GM11168 (cell line): ENCODE data around the gene MBOAT1.

Source experiments
- in situ Hi-C: fragments of 300-500 bp; cut with MboI; formaldehyde crosslinking; loops from one replicate; pipeline ENCODE4 v1.12.0; 2022; ENCODE audit warnings: low sequenced_read_pairs; ENCODE audit not compliant: unreplicated experiment

Gene MBOAT1

DNA sequence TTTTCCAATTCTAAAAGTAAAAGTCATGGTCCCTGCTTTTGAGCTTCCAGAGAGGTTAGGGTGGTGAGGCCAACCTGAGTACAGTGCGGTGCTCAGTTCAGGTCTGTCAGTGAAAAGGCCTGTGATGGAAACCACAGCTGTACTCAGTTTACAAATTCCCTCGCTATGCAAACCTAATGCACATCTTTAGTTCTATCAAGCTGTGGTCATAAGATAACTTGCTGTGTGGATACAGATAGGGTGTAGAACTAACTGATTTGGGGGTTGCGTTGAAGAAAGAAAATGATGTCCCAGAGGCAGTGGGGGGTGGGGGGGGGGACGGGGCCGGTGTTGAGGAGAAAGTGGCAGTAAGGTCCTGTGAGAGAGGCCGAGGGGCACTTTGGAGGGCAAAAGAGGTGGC lies 22.8 kb upstream of the MBOAT1 start:
- in situ Hi-C loops = no loop called here

DNA sequence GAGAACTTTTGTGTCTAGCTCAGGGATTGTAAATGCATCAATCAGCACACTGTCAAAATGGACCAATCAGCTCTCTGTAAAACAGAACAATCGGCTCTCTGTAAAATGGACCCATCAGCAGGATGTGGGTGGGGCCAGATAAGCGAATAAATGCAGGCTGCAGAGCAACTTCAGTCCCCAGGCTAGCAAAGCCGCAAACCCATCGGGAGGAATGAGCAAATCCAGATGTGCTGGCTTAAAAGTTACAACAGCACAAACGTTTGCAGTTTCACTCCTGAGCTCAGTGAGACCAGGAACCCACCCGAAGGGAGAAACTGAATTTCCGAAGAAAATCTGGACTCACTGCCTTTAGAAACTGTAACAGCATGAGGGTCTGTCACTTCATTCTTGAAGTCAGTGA lies 21.9 kb upstream of the MBOAT1 start:
- in situ Hi-C loops = no loop called here

DNA sequence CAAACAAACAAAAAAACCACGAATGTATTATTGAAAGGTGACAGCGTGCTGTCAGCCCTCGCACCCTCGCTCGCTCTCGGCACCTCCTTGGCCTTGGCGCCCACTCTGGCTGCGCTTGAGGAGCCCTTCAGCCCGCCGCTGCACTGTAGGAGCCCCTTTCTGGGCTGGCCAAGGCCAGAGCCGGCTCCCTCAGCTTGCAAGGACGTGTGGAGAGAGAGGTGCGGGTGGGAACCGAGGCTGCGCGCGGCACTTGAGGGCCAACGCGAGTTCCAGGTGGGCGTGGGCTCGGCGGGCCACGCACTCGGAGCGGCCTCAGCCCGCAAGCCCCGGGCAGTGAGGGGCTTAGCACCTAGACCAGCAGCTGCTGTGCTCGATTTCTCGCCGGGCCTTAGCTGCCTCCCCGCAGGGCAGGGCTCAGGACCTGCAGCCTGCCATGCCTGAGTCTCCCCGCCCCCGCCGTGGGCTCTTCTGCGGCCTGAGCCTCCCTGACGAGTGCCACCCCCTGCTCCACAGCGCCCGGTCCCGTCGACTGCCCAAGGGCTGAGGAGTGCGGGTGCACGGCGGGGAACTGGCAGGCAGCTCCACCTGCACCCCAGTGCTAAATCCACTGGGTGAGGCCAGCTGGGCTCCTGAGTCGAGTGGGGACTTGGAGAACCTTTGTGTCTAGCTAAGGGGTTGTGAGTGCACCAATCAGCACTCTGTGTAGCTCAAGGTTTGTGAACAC lies 20.9 kb upstream of the MBOAT1 start:
- in situ Hi-C loops = no loop called here

DNA sequence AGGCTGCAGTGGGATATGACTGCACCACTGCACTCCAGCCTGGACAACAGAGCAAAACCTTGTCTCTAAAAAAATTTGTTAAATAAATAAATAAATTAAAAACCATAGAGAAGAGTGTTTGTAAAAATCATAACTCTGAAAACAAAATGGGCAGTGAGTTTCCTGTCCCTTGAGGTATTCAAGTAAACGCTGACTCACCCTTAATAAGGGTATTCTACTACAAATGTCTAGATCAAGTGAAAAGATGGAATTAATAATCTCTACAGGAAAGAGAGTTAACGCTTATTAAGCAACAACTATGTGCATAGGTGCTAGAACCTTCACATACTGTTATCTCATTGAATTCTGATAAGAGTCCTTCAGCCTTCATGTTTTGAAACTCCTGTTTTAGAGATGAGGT lies 19.9 kb upstream of the MBOAT1 start:
- in situ Hi-C loops = no loop called here

DNA sequence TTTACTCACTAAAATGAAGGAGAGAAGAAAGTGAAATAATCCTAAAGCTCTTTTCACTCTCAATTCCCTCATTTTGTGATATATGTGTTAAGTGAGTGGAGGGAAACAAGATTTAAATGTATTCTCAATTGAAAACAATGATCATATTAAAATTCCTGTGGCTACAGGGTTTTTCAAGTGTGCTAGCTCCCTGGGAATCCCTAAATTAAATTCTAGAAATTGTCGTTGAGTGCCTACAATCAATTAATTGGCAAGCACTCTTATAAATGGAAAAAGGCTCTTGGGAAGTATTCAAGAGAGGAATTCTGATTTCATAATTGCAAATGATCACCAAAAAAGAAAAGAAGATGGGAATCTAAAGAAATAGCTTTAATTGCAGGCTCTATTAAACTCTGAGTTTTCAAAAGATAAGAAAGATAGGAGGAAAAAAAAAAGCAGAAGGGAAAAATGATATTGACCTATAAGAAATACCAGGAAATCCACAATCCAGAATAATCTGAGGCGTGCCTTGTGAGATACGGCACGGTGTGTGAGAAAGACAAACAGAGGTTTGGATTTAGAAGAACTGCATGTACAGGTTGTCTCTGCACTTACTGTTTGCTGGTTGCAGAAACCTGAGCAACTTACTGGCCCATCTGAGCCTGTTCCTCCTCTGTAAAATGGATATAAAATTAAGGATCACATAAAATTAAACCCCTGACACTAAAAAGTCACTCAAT lies 18.3 kb upstream of the MBOAT1 start:
- in situ Hi-C loops = no loop called here

DNA sequence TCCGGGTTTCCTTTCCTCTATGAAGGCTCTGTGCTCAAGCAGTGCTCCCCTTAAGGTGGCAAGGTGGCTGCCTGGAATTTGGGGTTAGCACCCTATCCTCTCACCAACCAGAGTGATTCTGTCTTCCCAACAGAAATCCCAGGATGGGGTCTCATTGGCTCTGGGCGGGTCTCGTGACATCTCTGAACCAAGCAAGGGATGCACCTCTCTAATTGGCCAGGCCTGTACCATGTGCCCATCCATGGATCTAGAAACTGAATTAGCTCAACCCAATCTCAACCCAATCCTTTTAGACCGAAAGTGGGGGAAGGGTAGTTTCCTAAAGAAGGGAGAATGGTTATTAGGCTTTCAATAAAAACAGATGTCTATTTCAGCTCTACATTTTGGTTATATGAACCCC lies 17.6 kb upstream of the MBOAT1 start:
- in situ Hi-C loops = no loop called here

DNA sequence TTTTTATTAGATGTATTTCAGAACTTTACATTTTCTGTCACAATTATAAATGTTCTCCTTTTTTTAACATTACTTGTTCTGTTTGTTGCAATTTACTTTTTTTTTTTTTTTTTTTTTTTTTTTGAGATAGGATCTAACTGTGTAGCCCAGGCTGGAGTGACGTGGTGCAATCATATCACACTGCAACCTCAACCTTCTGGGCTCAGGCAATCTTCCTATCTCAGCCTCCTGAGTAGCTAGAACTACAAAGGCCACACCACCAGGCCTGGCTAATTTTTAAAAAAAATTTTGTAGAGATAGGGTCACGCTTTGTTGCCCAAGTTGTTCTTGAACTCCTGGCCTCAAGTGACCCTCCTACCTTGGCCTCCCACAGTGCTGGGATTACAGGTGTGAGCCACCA lies 15.1 kb upstream of the MBOAT1 start:
- in situ Hi-C loops = no loop called here

DNA sequence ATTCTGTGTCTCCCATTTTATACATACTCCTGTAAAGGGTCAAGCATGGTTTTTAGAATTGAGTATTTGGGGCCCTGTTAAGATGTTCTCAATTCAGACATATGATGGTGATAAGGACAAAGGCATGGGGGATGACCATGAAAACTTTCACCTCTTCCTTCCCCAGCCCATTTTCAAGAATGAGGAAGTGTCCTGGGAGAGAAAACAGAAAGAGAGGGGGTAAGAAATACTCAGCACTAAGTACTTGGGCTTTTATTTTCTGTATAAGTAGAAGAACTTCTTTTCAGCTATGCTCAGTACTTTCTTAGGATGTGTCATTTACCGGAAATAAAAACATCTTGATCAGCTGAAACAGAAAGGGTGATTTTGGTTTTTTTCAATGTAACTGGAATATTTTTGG lies 10.9 kb upstream of the MBOAT1 start:
- in situ Hi-C loops = no loop called here

DNA sequence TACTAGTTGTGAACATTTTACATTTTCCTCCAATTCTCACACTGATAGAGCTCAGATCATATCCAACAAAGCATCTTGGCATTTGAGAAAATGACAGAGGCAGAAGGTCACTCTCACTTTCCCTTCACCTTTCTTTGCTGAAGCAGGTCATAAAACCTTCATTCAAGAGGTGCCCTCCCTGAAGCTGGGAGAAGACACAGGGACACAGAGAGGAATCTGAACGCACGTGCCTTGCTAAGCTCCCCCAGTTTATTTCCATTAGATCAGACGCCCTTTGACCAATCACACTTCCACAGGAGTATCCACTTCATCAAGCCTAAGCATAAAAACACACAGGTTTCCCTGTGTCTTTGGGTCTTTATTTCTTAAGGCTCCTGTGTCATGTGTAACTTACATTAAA lies 9.2 kb upstream of the MBOAT1 start:
- in situ Hi-C loops = no loop called here

DNA sequence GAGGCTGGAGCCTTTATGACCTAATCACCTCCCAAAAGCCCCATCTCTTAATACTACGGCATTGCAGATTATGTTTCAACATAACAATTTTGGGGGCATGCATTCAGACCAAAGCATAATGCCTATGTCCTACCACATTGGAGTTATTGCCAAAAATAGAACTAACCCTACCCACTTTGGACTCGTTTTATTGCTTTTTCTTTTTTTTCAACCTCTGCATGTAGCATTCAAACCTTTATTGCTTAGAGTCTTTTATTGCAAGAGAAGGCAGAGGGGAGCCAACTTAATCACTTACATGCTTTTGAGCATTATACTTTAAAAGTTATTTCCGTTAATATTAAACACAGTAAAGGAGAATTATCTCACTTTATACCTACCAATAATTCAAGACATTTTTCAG lies 8.1 kb upstream of the MBOAT1 start:
- in situ Hi-C loops = no loop called here

DNA sequence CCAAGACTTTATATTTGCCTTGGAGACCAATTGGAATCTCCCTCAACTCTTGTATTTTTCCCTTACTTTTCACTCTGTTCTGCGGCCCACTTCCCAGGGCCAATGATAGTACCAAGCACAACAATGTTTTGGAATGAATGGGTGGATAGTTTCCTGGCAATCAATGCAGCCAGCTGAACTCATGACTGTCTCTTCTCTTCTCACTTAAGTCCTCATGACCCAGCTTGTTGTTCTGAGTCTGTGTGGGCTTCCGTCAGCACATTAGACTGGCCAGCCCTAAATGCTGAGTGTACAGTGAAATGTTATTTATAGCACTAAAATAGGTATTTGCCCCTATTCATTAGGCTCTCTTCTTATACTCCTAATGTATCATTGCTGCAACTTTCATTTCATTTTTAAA lies 5.6 kb upstream of the MBOAT1 start:
- in situ Hi-C loops = no loop called here

DNA sequence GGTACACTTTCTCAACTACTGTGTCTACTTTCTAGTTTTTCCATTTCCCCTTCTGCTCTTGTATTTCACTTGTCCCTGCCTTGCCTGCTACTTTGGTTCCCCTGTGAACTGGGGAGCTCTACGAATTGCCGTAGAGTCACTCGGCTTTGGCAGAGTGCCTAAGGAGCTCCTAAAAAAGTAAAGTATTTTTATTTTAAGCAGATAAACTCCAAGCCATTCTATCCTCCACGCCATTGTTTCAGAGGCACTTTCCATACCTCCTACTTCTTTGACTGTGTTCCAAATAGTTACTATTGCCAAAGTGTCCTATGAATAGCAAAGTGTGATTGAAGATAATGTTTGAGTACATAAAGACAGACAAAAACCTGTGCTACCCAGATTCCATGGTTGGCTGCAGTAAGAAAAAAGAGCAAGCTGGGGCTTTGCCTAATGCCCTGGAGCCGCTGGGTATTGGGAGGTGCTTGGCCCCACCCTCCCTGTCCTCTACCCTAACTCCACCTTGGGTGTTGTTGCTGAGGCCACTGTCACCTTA lies 5.1 kb upstream of the MBOAT1 start:
- in situ Hi-C loops = no loop called here

DNA sequence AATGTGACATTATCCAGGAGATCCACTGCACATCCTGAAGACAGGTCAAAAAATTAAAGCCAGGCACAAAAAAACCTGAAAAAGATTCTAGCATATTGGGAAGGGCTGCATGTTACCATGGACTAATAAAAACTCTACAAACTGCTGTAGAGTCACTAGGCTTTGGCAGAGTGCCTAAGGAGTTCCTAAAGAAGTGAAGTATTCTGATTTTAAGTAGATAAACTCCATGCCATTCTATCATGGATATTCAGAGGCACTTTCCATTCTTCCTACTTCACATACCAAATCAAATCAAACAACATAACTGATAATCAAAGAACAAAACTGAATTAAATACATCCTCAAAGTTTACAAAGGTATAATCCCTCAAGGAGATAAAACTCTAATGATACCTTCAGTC lies 3.0 kb upstream of the MBOAT1 start:
- in situ Hi-C loops = no loop called here

DNA sequence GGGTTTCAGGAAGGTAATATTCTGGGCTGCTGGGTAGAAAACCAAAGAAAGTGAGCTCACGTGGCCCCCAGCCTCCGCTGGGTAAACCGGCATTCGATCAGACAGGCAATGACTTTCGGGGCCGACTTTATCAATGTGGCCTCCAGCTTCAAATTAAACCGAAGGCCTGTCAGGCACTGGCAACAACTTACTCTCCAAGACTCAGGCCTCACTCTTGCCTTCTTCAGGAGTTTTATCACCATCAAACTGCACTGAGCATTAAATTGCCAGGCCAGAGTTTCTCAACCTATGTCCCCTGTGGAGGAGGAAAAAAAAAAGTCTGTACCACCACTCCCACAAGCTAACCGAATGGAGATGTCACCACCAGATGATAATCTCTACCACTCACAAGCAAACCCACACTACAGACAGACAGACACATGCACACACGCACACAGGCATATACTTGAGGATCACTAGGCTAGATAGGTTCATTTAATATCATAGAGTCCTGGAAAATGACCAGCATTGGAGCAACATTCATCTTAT lies 1.1 kb upstream of the MBOAT1 start:
- in situ Hi-C loops = no loop called here

DNA sequence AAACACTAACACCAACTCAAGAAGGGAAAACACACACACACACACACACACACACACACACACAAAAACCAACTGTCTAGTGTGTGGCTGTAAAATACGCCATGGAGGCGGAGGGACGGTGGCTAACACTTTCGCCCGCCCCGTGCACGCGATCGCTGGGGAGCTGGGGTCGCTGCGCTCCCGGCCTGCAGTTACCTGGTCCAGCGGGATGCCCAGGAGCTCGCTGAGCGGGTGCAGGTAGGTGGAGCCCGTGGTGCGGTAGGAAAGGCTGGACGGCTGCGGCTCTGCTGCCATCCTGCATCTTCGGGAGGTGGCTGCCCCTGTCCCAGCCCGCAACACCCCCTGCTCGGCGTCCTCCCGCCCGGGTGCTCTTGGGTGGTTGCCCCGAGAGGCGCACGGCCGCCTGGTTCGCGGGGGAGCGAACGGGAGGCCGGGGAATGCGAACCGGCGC lies 303 bp downstream of the MBOAT1 start:
- in situ Hi-C loops = no loop called here

DNA sequence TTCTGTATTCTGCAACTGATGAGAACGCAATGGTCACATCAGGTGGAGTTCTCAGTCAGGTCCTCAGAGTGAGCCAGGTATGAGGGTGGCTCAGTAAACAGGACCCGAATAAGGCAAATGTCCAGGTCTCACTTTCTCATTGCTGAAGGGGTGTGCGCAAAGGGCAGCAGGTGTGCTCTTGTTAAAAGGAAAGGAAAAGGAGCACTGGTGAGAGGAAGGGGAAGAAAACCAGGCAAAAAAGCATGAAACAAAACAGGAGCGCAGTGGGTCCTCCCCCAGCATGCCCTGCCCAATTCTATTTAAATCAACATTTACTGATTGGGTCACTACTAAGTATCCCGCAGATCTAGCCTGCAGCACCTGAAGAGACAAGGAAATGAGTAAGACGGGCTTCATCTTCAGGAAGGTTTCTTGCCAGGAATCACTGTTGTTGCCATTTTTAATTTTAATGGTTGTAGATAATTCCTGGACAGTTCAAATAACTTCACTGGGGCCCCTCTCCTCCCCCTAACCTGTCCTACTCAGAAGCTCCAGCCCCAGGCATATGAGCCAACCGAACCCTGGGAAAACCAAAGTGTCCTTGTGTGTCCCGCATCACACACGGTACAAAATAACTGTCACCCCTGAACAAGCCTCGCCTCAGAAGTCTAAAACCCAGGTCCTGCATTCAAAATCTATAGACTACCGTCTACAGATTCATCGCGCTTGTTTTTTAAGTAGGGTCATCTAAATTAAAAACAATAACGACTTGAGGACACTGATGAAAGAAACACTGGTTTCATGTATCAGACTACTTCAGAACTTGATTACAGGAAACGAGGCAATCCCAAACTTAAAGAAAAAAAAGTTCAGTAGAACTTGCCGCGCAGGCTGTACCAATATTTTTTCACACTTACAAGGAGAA lies 980 bp downstream of the MBOAT1 start:
- in situ Hi-C loops = no loop called here

DNA sequence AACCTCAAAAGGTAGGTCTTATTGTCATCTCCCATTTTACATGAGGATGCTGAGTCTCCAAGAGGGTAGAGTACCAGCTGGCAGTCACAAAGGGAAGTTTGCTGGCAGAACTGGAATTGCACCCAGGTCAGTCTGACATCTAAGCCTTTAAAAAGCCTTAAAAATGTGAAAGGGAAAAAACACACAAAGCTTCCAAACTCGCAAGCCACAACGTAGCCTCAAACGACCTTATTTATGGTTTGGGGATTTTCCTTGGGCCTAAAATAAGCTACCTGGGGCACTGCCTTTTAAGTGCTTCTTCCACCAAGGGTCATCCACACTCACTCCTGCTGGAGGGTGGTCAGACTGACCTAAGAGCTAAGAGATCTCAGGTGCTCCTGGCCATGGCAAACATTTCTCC lies 2.1 kb downstream of the MBOAT1 start:
- in situ Hi-C loops = no loop called here

DNA sequence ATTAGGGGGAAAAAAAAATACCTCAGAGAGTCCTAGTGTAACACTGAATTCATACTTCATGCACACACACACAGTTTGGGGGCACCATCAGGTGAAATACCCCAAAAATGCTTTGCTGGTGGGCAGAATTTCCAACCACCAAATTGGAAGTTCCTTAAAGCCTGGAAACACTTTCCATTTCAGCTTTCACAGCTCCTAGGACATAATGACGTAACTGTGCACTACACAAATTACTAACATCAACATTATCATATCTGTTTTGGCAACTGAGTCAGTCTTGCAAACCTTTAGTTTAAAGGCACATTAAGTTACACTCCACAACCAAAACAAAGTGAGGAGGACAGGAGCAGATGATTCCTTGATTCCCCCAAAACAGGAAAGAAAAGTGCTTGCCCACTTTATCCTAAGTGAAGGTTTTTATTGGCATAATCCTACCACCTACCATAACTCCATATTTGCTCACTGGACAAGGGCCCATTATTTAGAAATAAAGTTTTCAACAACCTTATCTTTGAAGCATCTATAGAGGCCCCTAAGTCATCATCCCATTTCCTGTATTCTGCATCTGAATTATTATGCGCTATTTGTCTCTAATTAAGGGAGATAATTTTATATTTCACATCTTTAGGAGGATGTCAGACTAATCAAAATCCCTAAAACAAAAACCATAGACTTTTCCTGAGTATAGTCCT lies 3.4 kb downstream of the MBOAT1 start:
- in situ Hi-C loops = no loop called here

DNA sequence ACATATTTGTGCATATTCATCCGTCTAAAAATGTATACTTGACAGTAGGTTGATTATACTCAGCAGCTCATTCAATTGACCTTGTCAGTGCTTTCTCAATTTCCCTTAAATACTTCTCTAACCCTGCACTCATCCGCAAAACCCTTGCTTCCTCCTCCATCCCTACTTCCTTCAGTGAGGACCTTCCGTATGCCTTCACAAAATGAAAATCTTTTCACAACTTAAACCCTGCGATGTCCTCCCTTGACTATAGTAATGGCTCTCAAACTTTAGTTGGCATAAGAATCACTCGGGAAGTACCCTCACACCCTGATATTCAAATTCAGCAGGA lies 5.2 kb downstream of the MBOAT1 start:
- in situ Hi-C loops = no loop called here

DNA sequence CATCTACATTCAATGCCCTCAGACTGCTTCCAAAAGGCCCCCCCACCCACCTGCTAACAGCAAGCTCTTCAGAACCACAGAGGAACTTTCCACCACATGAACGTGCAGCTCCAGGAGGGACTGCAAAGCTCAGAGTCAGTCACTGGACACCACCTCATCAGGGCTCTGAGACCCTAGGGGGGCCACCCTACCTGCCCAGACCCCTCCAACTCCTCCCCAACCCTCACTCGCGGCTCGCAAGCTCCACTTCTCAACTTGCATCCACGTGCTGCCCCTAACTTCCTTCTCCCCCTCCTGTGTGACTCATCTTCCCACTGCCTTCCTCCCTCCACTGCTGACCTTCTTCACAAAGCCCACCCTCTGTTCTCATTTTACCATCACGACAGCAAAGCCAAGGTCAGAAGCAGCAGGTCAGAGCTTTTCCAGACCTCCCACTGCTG lies 6.5 kb downstream of the MBOAT1 start:
- in situ Hi-C loops = no loop called here
